HEK293 (cell line): ENCODE results near the gene BMP10.

Source experiments
- CTCF ChIA-PET: fragments of 350-600 bp; formaldehyde crosslinking; extraction: SDS; loops from one replicate; lab custom pipeline; 2021; ENCODE audit warnings: antibody characterized with exemption; lab: Yijun Ruan, JAX
- POLR2A ChIA-PET: fragments of 300-600 bp; formaldehyde crosslinking; extraction: SDS; loops from one replicate; lab custom pipeline; 2020; ENCODE audit warnings: antibody characterized with exemption, inconsistent platforms; lab: Yijun Ruan, JAX
- H3K27ac ChIP-seq: fragments of 200-500 bp; sonication (Bioruptor generic); 2 replicates; pipeline ENCODE4 v1.5.1; 2014; ENCODE audit warnings: low read depth, low read length, control low read depth, inconsistent platforms; ENCODE audit errors: extremely low read depth
- H3K36me3 ChIP-seq, 2 experiments: fragments of 200-500 bp in 1 of 2; sonication (Bioruptor generic) in 1 of 2; 1 replicate in 1 of 2; 2 replicates in 1 of 2; pipeline ENCODE4 v1.5.1; 2014 to 2017; ENCODE audit warnings: inconsistent platforms in 2 of 2, low read length in 2 of 2; ENCODE audit not compliant: control insufficient read depth in 2 of 2, insufficient read depth in 1 of 2
- H3K4me1 ChIP-seq: fragments of 200-500 bp; sonication (Bioruptor generic); 2 replicates; pipeline ENCODE4 v1.5.1; 2014; ENCODE audit warnings: mild to moderate bottlenecking, low read length, inconsistent platforms; ENCODE audit not compliant: control insufficient read depth, insufficient read depth
- H3K4me3 ChIP-seq: 2 replicates; pipeline ENCODE4 v1.5.1; 2011; ENCODE audit warnings: low read depth, mild to moderate bottlenecking, control low read depth, low read length, moderate library complexity
- H3K9me3 ChIP-seq: fragments of 200-500 bp; sonication (Bioruptor generic); 2 replicates; pipeline ENCODE4 v1.5.1; 2014; ENCODE audit warnings: low read depth, low read length, inconsistent platforms; ENCODE audit not compliant: control insufficient read depth, insufficient read depth
- SP3 ChIP-seq: fragments of 450-650 bp; formaldehyde crosslinking; IDR thresholded peaks from 2 replicates; pipeline ENCODE4 v1.5.1; 2016; ENCODE audit warnings: missing biosample characterization, missing genetic modification characterization
- TRIM28 ChIP-seq: IDR thresholded peaks from 2 replicates; pipeline ENCODE4 v1.6.1; 2011; ENCODE audit warnings: low read length, control low read depth, borderline replicate concordance
- YY2 ChIP-seq: fragments of 450-650 bp; formaldehyde crosslinking; IDR thresholded peaks from 2 replicates; pipeline ENCODE4 v1.5.1; 2016; ENCODE audit warnings: missing biosample characterization, missing genetic modification characterization
- ZBTB17 ChIP-seq: fragments of 450-650 bp; formaldehyde crosslinking; IDR thresholded peaks from 2 replicates; pipeline ENCODE4 v1.5.1; 2016; ENCODE audit warnings: missing biosample characterization, missing genetic modification characterization
- ZNF114 ChIP-seq: fragments of 450-650 bp; formaldehyde crosslinking; IDR thresholded peaks from 2 replicates; pipeline ENCODE4 v1.5.0; 2017; ENCODE audit warnings: missing biosample characterization, missing genetic modification characterization
- ZNF146 ChIP-seq: fragments of 450-650 bp; formaldehyde crosslinking; IDR thresholded peaks from 2 replicates; pipeline ENCODE4 v1.5.1; 2016; ENCODE audit warnings: missing biosample characterization, missing genetic modification characterization
- ZNF221 ChIP-seq: fragments of 450-650 bp; formaldehyde crosslinking; IDR thresholded peaks from 2 replicates; pipeline ENCODE4 v1.5.1; 2017; ENCODE audit warnings: missing biosample characterization, missing genetic modification characterization, borderline replicate concordance
- ZNF354C ChIP-seq: fragments of 450-650 bp; formaldehyde crosslinking; IDR thresholded peaks from 2 replicates; pipeline ENCODE4 v1.5.1; 2016; ENCODE audit warnings: missing biosample characterization, missing genetic modification characterization, low read depth, borderline replicate concordance
- ZNF37A ChIP-seq: fragments of 450-650 bp; IDR thresholded peaks from 2 replicates; pipeline ENCODE4 v1.5.1; 2018; ENCODE audit warnings: missing biosample characterization, missing genetic modification characterization
- ZNF549 ChIP-seq: fragments of 450-650 bp; IDR thresholded peaks from 2 replicates; pipeline ENCODE4 v1.5.1; 2018; ENCODE audit warnings: missing biosample characterization, missing genetic modification characterization, mild to moderate bottlenecking, inconsistent platforms, moderate library complexity
- ZSCAN23 ChIP-seq: fragments of 450-650 bp; formaldehyde crosslinking; IDR thresholded peaks from 2 replicates; pipeline ENCODE4 v1.5.1; 2016; ENCODE audit warnings: missing biosample characterization, missing genetic modification characterization
- TF ChIP-seq, protein P1 (sequence below): fragments of 450-650 bp; formaldehyde crosslinking; IDR thresholded peaks from 2 replicates; pipeline ENCODE4 v1.5.1; 2016; ENCODE audit warnings: missing biosample characterization, missing genetic modification characterization
- TF ChIP-seq, protein P2 (sequence below): fragments of 450-650 bp; formaldehyde crosslinking; IDR thresholded peaks from 2 replicates; pipeline ENCODE4 v1.5.1; 2016; ENCODE audit warnings: missing biosample characterization, missing genetic modification characterization
- TF ChIP-seq, protein P3 (sequence below): fragments of 450-650 bp; formaldehyde crosslinking; IDR thresholded peaks from 2 replicates; pipeline ENCODE4 v1.5.1; 2016; ENCODE audit warnings: missing biosample characterization, missing genetic modification characterization
- TF ChIP-seq, protein P4 (sequence below): fragments of 450-650 bp; formaldehyde crosslinking; IDR thresholded peaks from 2 replicates; pipeline ENCODE4 v1.5.0; 2017; ENCODE audit warnings: missing biosample characterization, missing genetic modification characterization, borderline replicate concordance
- TF ChIP-seq, protein P5 (sequence below): fragments of 450-650 bp; formaldehyde crosslinking; IDR thresholded peaks from 2 replicates; pipeline ENCODE4 v1.5.1; 2016; ENCODE audit warnings: missing biosample characterization, missing genetic modification characterization
- TF ChIP-seq, protein P6 (sequence below): fragments of 450-650 bp; formaldehyde crosslinking; IDR thresholded peaks from 2 replicates; pipeline ENCODE4 v1.5.1; 2016; ENCODE audit warnings: missing biosample characterization, missing genetic modification characterization

Gene BMP10

DNA sequence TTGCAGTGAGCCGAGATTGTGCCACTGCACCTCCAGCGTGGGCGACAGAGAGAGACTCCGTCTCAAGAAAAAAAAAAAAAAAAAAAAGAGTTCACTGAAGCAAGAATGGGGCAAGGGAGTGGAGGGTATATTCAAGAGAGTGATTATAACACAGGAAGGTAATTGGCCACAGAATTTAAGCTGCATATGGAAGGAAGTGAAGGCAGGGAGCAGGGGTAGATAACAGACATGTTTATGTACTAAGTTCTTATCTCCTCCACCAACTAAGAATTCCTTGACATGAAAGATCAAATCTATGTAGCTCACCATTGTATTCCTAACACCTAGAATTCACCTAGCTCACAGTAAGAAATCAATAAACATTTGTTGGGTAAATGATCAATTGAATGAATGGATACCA lies 44.2 kb upstream of the BMP10 start:
- no peak overlapping the region for H3K27ac ChIP-seq
- POLR2A ChIA-PET, result no interaction called here
- CTCF ChIA-PET, result interaction anchor here (0.6 to 1.6 kb wide), 5 partner anchors 15 to 451 kb away, joined by 3 to 4 read pairs (median 3); no protein-coding TSS in a partner anchor
- H3K4me3 ChIP-seq, result no peak overlapping the region
- no peaks in the 10 kb centered on the region for H3K9me3 ChIP-seq
- H3K4me1 ChIP-seq, result no peaks in the 10 kb centered on the region
- no peaks in the 10 kb centered on the region for H3K36me3 ChIP-seq
- no peak for TF ChIP-seq TRIM28
- no peak for TF ChIP-seq ZSCAN23
- TF ChIP-seq YY2 (tag by site-specific recombination), result no peak
- no peak for TF ChIP-seq ZNF549 (tag by site-specific recombination)
- no peak for TF ChIP-seq ZNF354C
- no peak for TF ChIP-seq ZBTB17 (tag by site-specific recombination)

DNA sequence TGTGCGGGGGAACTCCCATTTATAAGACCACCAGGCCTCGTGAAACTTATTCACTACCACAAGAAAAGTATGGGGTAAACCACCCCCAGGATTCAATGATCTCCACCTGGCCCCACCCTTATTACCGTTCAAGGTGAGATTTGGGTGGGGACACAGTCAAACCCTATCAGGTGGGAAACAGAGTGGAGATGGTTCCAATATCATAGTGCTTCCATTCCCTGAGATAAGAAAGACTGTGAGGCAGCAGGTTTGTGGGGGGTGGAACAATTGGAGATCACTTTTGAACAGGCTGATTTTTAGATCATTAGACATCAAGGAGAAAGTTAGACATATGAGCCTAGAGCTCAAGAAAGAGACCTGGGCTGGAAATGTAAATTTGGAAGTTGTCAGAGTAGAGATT lies 42.2 kb upstream of the BMP10 start:
- POLR2A ChIA-PET, result no interaction called here
- Histone ChIP-seq H3K27ac (no peak overlapping the region), H3K4me1 (0 out of 2 replicates have a peak, but pooled peaks cover 2% of the 10 kb centered on the region), H3K36me3 (no peaks in the 10 kb centered on the region), H3K9me3 (no peaks in the 10 kb centered on the region), H3K4me3 (no peak overlapping the region)
- CTCF ChIA-PET, result interaction anchor here (0.6 to 2.6 kb wide), 3 partner anchors 162 to 448 kb away, joined by 4 to 18 read pairs (median 4); no protein-coding TSS in a partner anchor
- TF ChIP-seq, protein P1, sequence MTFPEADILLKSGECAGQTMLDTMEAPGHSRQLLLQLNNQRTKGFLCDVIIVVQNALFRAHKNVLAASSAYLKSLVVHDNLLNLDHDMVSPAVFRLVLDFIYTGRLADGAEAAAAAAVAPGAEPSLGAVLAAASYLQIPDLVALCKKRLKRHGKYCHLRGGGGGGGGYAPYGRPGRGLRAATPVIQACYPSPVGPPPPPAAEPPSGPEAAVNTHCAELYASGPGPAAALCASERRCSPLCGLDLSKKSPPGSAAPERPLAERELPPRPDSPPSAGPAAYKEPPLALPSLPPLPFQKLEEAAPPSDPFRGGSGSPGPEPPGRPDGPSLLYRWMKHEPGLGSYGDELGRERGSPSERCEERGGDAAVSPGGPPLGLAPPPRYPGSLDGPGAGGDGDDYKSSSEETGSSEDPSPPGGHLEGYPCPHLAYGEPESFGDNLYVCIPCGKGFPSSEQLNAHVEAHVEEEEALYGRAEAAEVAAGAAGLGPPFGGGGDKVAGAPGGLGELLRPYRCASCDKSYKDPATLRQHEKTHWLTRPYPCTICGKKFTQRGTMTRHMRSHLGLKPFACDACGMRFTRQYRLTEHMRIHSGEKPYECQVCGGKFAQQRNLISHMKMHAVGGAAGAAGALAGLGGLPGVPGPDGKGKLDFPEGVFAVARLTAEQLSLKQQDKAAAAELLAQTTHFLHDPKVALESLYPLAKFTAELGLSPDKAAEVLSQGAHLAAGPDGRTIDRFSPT (tag by site-specific recombination), result no peak
- TF ChIP-seq, protein P2, sequence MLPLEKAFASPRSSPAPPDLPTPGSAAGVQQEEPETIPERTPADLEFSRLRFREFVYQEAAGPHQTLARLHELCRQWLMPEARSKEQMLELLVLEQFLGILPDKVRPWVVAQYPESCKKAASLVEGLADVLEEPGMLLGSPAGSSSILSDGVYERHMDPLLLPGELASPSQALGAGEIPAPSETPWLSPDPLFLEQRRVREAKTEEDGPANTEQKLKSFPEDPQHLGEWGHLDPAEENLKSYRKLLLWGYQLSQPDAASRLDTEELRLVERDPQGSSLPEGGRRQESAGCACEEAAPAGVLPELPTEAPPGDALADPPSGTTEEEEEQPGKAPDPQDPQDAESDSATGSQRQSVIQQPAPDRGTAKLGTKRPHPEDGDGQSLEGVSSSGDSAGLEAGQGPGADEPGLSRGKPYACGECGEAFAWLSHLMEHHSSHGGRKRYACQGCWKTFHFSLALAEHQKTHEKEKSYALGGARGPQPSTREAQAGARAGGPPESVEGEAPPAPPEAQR (tag by site-specific recombination), result no peak
- TF ChIP-seq, protein P3, sequence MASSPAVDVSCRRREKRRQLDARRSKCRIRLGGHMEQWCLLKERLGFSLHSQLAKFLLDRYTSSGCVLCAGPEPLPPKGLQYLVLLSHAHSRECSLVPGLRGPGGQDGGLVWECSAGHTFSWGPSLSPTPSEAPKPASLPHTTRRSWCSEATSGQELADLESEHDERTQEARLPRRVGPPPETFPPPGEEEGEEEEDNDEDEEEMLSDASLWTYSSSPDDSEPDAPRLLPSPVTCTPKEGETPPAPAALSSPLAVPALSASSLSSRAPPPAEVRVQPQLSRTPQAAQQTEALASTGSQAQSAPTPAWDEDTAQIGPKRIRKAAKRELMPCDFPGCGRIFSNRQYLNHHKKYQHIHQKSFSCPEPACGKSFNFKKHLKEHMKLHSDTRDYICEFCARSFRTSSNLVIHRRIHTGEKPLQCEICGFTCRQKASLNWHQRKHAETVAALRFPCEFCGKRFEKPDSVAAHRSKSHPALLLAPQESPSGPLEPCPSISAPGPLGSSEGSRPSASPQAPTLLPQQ (tag by site-specific recombination), result no peak
- TF ChIP-seq SP3 (tag by site-specific recombination) (no peak), ZNF114 (tag by site-specific recombination) (no peak), ZNF221 (tag by site-specific recombination) (no peak), ZNF146 (tag by site-specific recombination) (no peak), ZNF37A (tag by site-specific recombination) (no peak)
- TF ChIP-seq, protein P4, sequence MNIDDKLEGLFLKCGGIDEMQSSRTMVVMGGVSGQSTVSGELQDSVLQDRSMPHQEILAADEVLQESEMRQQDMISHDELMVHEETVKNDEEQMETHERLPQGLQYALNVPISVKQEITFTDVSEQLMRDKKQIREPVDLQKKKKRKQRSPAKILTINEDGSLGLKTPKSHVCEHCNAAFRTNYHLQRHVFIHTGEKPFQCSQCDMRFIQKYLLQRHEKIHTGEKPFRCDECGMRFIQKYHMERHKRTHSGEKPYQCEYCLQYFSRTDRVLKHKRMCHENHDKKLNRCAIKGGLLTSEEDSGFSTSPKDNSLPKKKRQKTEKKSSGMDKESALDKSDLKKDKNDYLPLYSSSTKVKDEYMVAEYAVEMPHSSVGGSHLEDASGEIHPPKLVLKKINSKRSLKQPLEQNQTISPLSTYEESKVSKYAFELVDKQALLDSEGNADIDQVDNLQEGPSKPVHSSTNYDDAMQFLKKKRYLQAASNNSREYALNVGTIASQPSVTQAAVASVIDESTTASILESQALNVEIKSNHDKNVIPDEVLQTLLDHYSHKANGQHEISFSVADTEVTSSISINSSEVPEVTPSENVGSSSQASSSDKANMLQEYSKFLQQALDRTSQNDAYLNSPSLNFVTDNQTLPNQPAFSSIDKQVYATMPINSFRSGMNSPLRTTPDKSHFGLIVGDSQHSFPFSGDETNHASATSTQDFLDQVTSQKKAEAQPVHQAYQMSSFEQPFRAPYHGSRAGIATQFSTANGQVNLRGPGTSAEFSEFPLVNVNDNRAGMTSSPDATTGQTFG (tag by site-specific recombination), result no peak
- TF ChIP-seq, protein P5, sequence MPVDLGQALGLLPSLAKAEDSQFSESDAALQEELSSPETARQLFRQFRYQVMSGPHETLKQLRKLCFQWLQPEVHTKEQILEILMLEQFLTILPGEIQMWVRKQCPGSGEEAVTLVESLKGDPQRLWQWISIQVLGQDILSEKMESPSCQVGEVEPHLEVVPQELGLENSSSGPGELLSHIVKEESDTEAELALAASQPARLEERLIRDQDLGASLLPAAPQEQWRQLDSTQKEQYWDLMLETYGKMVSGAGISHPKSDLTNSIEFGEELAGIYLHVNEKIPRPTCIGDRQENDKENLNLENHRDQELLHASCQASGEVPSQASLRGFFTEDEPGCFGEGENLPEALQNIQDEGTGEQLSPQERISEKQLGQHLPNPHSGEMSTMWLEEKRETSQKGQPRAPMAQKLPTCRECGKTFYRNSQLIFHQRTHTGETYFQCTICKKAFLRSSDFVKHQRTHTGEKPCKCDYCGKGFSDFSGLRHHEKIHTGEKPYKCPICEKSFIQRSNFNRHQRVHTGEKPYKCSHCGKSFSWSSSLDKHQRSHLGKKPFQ (tag by site-specific recombination), result no peak
- TF ChIP-seq, protein P6, sequence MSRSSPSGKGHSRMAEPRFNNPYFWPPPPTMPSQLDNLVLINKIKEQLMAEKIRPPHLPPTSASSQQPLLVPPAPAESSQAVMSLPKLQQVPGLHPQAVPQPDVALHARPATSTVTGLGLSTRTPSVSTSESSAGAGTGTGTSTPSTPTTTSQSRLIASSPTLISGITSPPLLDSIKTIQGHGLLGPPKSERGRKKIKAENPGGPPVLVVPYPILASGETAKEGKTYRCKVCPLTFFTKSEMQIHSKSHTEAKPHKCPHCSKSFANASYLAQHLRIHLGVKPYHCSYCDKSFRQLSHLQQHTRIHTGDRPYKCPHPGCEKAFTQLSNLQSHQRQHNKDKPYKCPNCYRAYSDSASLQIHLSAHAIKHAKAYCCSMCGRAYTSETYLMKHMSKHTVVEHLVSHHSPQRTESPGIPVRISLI (tag by site-specific recombination), result no peak
